GM18526 (cell line): Measurements from ENCODE around the gene LEMD1.

Experiments
- POLR2A ChIP-seq: IDR thresholded peaks from 3 replicates; pipeline ENCODE4 v1.6.1; 2011; ENCODE audit not compliant: insufficient read length; ENCODE audit errors: extremely low read depth

Gene LEMD1

GRCh38 chr1:205421798-205422197 is at the start of gene LEMD1:
Gene LEMD1, minus strand, starts transcription at chr1:205422056. Its CDS starts 1,520 bp downstream, at chr1:205420536.
- no peak for TF ChIP-seq POLR2A

- TF ChIP-seq POLR2A, result no peak
These were observed 48.3 kb upstream of the LEMD1 start for GRCh38 chr1:205470131-205470530.

GRCh38 chr1:205466595-205467220 is 44.9 kb upstream of the LEMD1 start:
- no peak for TF ChIP-seq POLR2A

- no peak for TF ChIP-seq POLR2A
These were observed 43.5 kb upstream of the LEMD1 start for GRCh38 chr1:205465392-205465791.

- no peak for TF ChIP-seq POLR2A
These were observed 37.1 kb upstream of the LEMD1 start for GRCh38 chr1:205458777-205459566.

GRCh38 chr1:205456868-205457745 is 35.3 kb upstream of the LEMD1 start:
- no peak for TF ChIP-seq POLR2A

GRCh38 chr1:205456383-205456867 is 34.6 kb upstream of the LEMD1 start:
- TF ChIP-seq POLR2A, result no peak

GRCh38 chr1:205455581-205456382 is 33.9 kb upstream of the LEMD1 start, which contains the start of gene BLACAT1:
Gene BLACAT1, minus strand, starts transcription at chr1:205456045.
- no peak for TF ChIP-seq POLR2A

- no peak for TF ChIP-seq POLR2A
These were observed 33.1 kb upstream of the LEMD1 start for GRCh38 chr1:205454903-205455335.

- TF ChIP-seq POLR2A, result no peak
These were observed 31.6 kb upstream of the LEMD1 start for GRCh38 chr1:205453466-205453865.

GRCh38 chr1:205452933-205453332 is 31.1 kb upstream of the LEMD1 start:
- TF ChIP-seq POLR2A, result no peak

- no peak for TF ChIP-seq POLR2A
These were observed 30.5 kb upstream of the LEMD1 start for GRCh38 chr1:205452364-205452763.

- TF ChIP-seq POLR2A, result no peak
These were observed 29.9 kb upstream of the LEMD1 start for GRCh38 chr1:205451759-205452164.

GRCh38 chr1:205451202-205451601 is 29.3 kb upstream of the LEMD1 start:
- no peak for TF ChIP-seq POLR2A
